Measurements from ENCODE around the gene LNPK.

- TF ChIP-seq ESRRA (CRISPR knock-in tag; IDR thresholded peaks at IDR 0.05; ENCODE audit: borderline replicate concordance) (no peak), CTCF (IDR thresholded peaks at IDR 0.05) (no peak), SOX15 (CRISPR knock-in tag; IDR thresholded peaks at IDR 0.05) (no peak), NFE2L1 (CRISPR knock-in tag; IDR thresholded peaks at IDR 0.05) (no peak), PRDM15 (CRISPR knock-in tag; IDR thresholded peaks at IDR 0.05) (no peak), IRF1 (CRISPR knock-in tag; IDR thresholded peaks at IDR 0.05) (no peak), ZNF423 (CRISPR knock-in tag; IDR thresholded peaks at IDR 0.05) (no peak), ZNF232 (CRISPR knock-in tag; IDR thresholded peaks at IDR 0.05) (no peak), ELF4 (CRISPR knock-in tag; IDR thresholded peaks at IDR 0.05; ENCODE audit: low read depth) (no peak), SMAD3 (CRISPR knock-in tag; IDR thresholded peaks at IDR 0.05; ENCODE audit: borderline replicate concordance) (no peak), CREB1 (CRISPR knock-in tag; IDR thresholded peaks at IDR 0.05) (no peak), USF2 (CRISPR knock-in tag; IDR thresholded peaks at IDR 0.05) (no peak), RORB (CRISPR knock-in tag; IDR thresholded peaks at IDR 0.05) (no peak), NFATC4 (CRISPR knock-in tag; IDR thresholded peaks at IDR 0.05) (no peak)
These were observed 55.0 kb downstream of the LNPK start for GRCh38 chr2:175947073-175947472.

All from WTC11 (cell line).